WERI-Rb-1 (cell line): Measurements from ENCODE around the gene RUVBL1.

Experiments used
- DNase-seq: peaks from one replicate; pipeline ENCODE4 v3.0.0-alpha.2; 2020
- H3K27ac ChIP-seq: fragments of 250-450 bp; sonication (Bioruptor Pico); 2 replicates; pipeline ENCODE4 v1.5.1; 2020; ENCODE audit warnings: mild to moderate bottlenecking, moderate library complexity
- H3K27me3 ChIP-seq: fragments of 250-450 bp; sonication (Bioruptor Pico); 2 replicates; pipeline ENCODE4 v1.5.1; 2021; ENCODE audit warnings: mild to moderate bottlenecking, low read depth, moderate library complexity; ENCODE audit not compliant: insufficient read depth, severe bottlenecking
- H3K36me3 ChIP-seq: fragments of 250-450 bp; sonication (Bioruptor Pico); 2 replicates; pipeline ENCODE4 v1.5.1; 2020; ENCODE audit warnings: mild to moderate bottlenecking, moderate library complexity
- H3K4me3 ChIP-seq: 2 replicates; pipeline ENCODE4 v1.5.1; 2011; ENCODE audit warnings: low read depth, mild to moderate bottlenecking, control low read depth, low read length
- H3K9me3 ChIP-seq: fragments of 250-450 bp; sonication (Bioruptor Pico); 2 replicates; pipeline ENCODE4 v1.5.1; 2021; ENCODE audit warnings: mild to moderate bottlenecking, moderate library complexity; ENCODE audit not compliant: severe bottlenecking
- CTCF ChIP-seq: IDR thresholded peaks from 2 replicates; pipeline ENCODE4 v1.5.1; 2011; ENCODE audit warnings: low read depth, mild to moderate bottlenecking, control low read depth, inconsistent platforms, low read length

The RUVBL1 gene

GRCh38 chr3:128060473-128061381, 62.9 kb downstream of the RUVBL1 start:
- no peaks in the 10 kb centered on the region for H3K27me3 ChIP-seq
- peaks cover 88% of the 10 kb centered on the region for H3K36me3 ChIP-seq
- no peaks in the 10 kb centered on the region for H3K9me3 ChIP-seq
- no peak for TF ChIP-seq CTCF
- no peak overlapping the region for H3K4me3 ChIP-seq
- DNase-seq = no peak
- no peak overlapping the region for H3K27ac ChIP-seq

GRCh38 chr3:128056258-128056657, 67.4 kb downstream of the RUVBL1 start:
- H3K27ac ChIP-seq = no peak overlapping the region
- DNase-seq = no peak
- peaks cover 81% of the 10 kb centered on the region for H3K36me3 ChIP-seq
- no peak overlapping the region for H3K4me3 ChIP-seq
- H3K9me3 ChIP-seq = no peaks in the 10 kb centered on the region
- H3K27me3 ChIP-seq = no peaks in the 10 kb centered on the region
- no peak for TF ChIP-seq CTCF

DNA sequence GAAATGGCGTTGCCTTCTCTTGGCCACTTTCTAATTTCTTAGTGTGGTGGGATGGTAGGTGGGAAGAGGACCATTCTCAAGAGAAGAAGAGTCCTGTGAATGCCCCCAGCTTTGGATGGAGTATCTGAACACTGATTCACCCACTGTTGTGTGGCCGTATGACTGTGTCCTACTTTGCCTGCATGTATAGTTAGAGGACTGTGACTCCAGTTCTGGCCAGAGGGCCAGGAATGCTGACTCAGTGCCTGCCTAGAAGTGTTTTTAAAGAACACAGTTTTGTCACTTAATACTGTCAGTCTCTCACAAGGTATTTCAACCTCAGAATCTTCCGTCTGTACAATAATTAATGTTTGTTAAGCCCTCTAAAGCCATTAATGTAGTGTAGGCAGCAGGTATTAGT, 69.2 kb downstream of the RUVBL1 start:
- H3K4me3 ChIP-seq = no peak overlapping the region
- TF ChIP-seq CTCF = no peak
- no peak overlapping the region for H3K27ac ChIP-seq
- DNase-seq = no peak
- peaks cover 62% of the 10 kb centered on the region for H3K36me3 ChIP-seq
- H3K9me3 ChIP-seq = no peaks in the 10 kb centered on the region
- no peaks in the 10 kb centered on the region for H3K27me3 ChIP-seq

GRCh38 chr3:128053614-128054013, 70.0 kb downstream of the RUVBL1 start:
- DNase-seq = no peak
- no peaks in the 10 kb centered on the region for H3K27me3 ChIP-seq
- no peaks in the 10 kb centered on the region for H3K9me3 ChIP-seq
- no peak for TF ChIP-seq CTCF
- no peak overlapping the region for H3K27ac ChIP-seq
- H3K36me3 ChIP-seq = peaks cover 56% of the 10 kb centered on the region
- peak overlapping the region; percentile 60; the same call in 1 of the 2 replicates for H3K4me3 ChIP-seq

- Histone ChIP-seq H3K4me3 (peak overlapping the region; percentile 60), H3K36me3 (peaks cover 52% of the 10 kb centered on the region), H3K27me3 (no peaks in the 10 kb centered on the region), H3K27ac (peak overlapping the region; percentile 92), H3K9me3 (no peaks in the 10 kb centered on the region)
- no peak for DNase-seq
- TF ChIP-seq CTCF = no peak
Observed at GRCh38 chr3:128052595-128053351, 70.8 kb downstream of the RUVBL1 start.
